Keratinocyte (primary cell): ENCODE results near the gene BMAL2. TPM values are rescaled to one million over a fixed set of nuclear protein-coding genes. Genes with fewer than 3 reads are reported as not detected.
A peak's percentile ranks its signal among the peaks of the same experiment; 100 is the strongest.

Experiments used
- DNase-seq: peaks from one replicate; pipeline ENCODE4 v3.0.0-alpha.2; 2011; ENCODE audit warnings: low read depth, missing footprints, low spot score
- FAIRE-seq: peaks from 2 replicates; lab custom pipeline; 2011; peaks lifted over from hg19 to GRCh38; lab: Jason Lieb, UNC
- H2AFZ ChIP-seq: 2 replicates; pipeline ENCODE4 v1.6.0; 2012; ENCODE audit warnings: low read length, control low read depth, inconsistent platforms; ENCODE audit not compliant: control insufficient read depth
- H3K27ac ChIP-seq: 2 replicates; pipeline ENCODE4 v1.5.1; 2011; ENCODE audit warnings: low read length; ENCODE audit not compliant: control insufficient read depth, insufficient read depth
- H3K27me3 ChIP-seq: 3 replicates; pipeline ENCODE4 v1.6.0; 2011; ENCODE audit warnings: low read length; ENCODE audit not compliant: control insufficient read depth, insufficient read depth; ENCODE audit errors: extremely low read depth
- H3K36me3 ChIP-seq, 2 experiments: 2 replicates in 1 of 2; 3 replicates in 1 of 2; pipeline ENCODE4 v1.5.1; 2011; ENCODE audit warnings: low read length in 2 of 2, mild to moderate bottlenecking in 1 of 2; ENCODE audit not compliant: control insufficient read depth in 2 of 2, insufficient read depth in 2 of 2; ENCODE audit errors: extremely low read depth in 1 of 2
- H3K4me1 ChIP-seq: 3 replicates; pipeline ENCODE4 v1.5.1; 2011; ENCODE audit warnings: low read length; ENCODE audit not compliant: control insufficient read depth, insufficient read depth; ENCODE audit errors: extremely low read depth
- H3K4me2 ChIP-seq: 3 replicates; pipeline ENCODE4 v1.6.0; 2011; ENCODE audit warnings: low read depth, low read length; ENCODE audit not compliant: control insufficient read depth, insufficient read depth; ENCODE audit errors: extremely low read depth
- H3K4me3 ChIP-seq, 3 experiments: fragments of 200-600 bp in 1 of 3; sonication (generic) in 1 of 3; 2 replicates in 2 of 3; 3 replicates in 1 of 3; pipeline ENCODE4 v1.5.1; 2011 to 2016; ENCODE audit warnings: low read length in 3 of 3, mild to moderate bottlenecking in 3 of 3, control low read depth in 2 of 3, inconsistent platforms in 1 of 3, low read depth in 1 of 3, mixed read lengths in 1 of 3, mixed run types in 1 of 3, moderate library complexity in 1 of 3; ENCODE audit not compliant: control insufficient read depth in 2 of 3, insufficient read depth in 2 of 3; ENCODE audit errors: extremely low read depth in 1 of 3
- H3K79me2 ChIP-seq: 2 replicates; pipeline ENCODE4 v1.6.0; 2012; ENCODE audit warnings: low read length; ENCODE audit not compliant: control insufficient read depth, insufficient read depth
- H3K9ac ChIP-seq: 3 replicates; pipeline ENCODE4 v1.6.0; 2011; ENCODE audit warnings: low read length; ENCODE audit not compliant: control insufficient read depth, insufficient read depth; ENCODE audit errors: extremely low read depth
- H3K9me1 ChIP-seq: 3 replicates; pipeline ENCODE4 v1.6.0; 2011; ENCODE audit warnings: low read length; ENCODE audit not compliant: control insufficient read depth, insufficient read depth; ENCODE audit errors: extremely low read depth
- H3K9me3 ChIP-seq: 2 replicates; pipeline ENCODE4 v1.5.1; 2012; ENCODE audit warnings: low read depth, low read length; ENCODE audit not compliant: control insufficient read depth
- H4K20me1 ChIP-seq: 3 replicates; pipeline ENCODE4 v1.6.0; 2011; ENCODE audit warnings: low read length; ENCODE audit not compliant: control insufficient read depth, insufficient read depth; ENCODE audit errors: extremely low read depth
- EZH2 ChIP-seq: IDR thresholded peaks from one replicate; pipeline ENCODE4 v1.6.1; 2012; ENCODE audit warnings: inconsistent platforms, mild to moderate bottlenecking, low read length, moderate library complexity
- dilution Hi-C: fragments of 300-500 bp; cut with MboI; formaldehyde crosslinking; loops from one replicate; pipeline ENCODE4 v1.7.0; 2020; ENCODE audit warnings: low sequenced_read_pairs; ENCODE audit not compliant: extremely low pct_ligation_motif_present
- polyA plus RNA-seq, 5 experiments: library from polyadenylated mRNA; depleted of rRNA in 3 of 5; stranded (reverse) in 3 of 5; stranded (forward) in 1 of 5; unstranded in 1 of 5; fragments of >200 nt; gene quantifications; 1 replicate in 1 of 5; 2 replicates in 3 of 5; 3 replicates in 1 of 5; pipeline versions ENCODE4 v1.2.1 to v1.2.3, GENCODE V29; 2011 to 2012; ENCODE audit warnings: missing spikeins in 2 of 5, low read depth in 1 of 5, low replicate concordance in 1 of 5
- TF ChIP-seq, protein P1 (sequence below), 3 experiments: IDR thresholded peaks in 1 of 3; conservative IDR thresholded peaks in 1 of 3; optimal IDR thresholded peaks in 1 of 3; 2 replicates in 2 of 3; 3 replicates in 1 of 3; pipeline versions ENCODE3 to v1.5.1; 2011; ENCODE audit warnings: low read length in 3 of 3, mild to moderate bottlenecking in 3 of 3, moderate library complexity in 2 of 3, control low read depth in 1 of 3, inconsistent platforms in 1 of 3; ENCODE audit not compliant: insufficient read depth in 2 of 3; ENCODE audit errors: extremely low read depth in 1 of 3

The BMAL2 gene
- polyA plus RNA-seq, 1 donor (not counting 4 experiments of a cell fraction or from before 2014, with no cell fraction given): 33.6 TPM

- Histone ChIP-seq H3K79me2 (peaks cover 27% of the 10 kb centered on the region), H3K4me2 (peak overlapping the region; percentile 86), H3K36me3 (peaks cover 0 to 4% of the 10 kb centered on the region in 2 experiments), H3K4me3 (peak overlapping the region in 2 of 3 experiments; percentile 29 to 44), H3K9me1 (no peaks in the 10 kb centered on the region), H3K27me3 (no peaks in the 10 kb centered on the region), H2AFZ (peak overlapping the region; percentile 50), H3K27ac (peak overlapping the region; percentile 97), H3K4me1 (peaks cover 39% of the 10 kb centered on the region), H3K9ac (peak overlapping the region; percentile 91), H4K20me1 (no peaks in the 10 kb centered on the region), H3K9me3 (no peaks in the 10 kb centered on the region)
- FAIRE-seq: peak; percentile 9
- dilution Hi-C loops: no loop called here
- DNase-seq: no peak
- TF ChIP-seq, protein P1, sequence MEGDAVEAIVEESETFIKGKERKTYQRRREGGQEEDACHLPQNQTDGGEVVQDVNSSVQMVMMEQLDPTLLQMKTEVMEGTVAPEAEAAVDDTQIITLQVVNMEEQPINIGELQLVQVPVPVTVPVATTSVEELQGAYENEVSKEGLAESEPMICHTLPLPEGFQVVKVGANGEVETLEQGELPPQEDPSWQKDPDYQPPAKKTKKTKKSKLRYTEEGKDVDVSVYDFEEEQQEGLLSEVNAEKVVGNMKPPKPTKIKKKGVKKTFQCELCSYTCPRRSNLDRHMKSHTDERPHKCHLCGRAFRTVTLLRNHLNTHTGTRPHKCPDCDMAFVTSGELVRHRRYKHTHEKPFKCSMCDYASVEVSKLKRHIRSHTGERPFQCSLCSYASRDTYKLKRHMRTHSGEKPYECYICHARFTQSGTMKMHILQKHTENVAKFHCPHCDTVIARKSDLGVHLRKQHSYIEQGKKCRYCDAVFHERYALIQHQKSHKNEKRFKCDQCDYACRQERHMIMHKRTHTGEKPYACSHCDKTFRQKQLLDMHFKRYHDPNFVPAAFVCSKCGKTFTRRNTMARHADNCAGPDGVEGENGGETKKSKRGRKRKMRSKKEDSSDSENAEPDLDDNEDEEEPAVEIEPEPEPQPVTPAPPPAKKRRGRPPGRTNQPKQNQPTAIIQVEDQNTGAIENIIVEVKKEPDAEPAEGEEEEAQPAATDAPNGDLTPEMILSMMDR (optimal IDR thresholded peaks at IDR 0.05 in 1 of 3, IDR thresholded peaks at IDR 0.05 in 1 of 3, conservative IDR thresholded peaks at IDR 0.05 in 1 of 3; ENCODE audit: extremely low read depth in 1 of 3, insufficient read depth in 2 of 3, low read length in 3 of 3): no peak
- TF ChIP-seq EZH2: no peak
Observed at GRCh38 chr12:27330846-27331245, 1.8 kb upstream of the BMAL2 start.

GRCh38 chr12:27331291-27331926 is 1.2 kb upstream of the BMAL2 start:
- peak overlapping the region in 2 of 3 experiments; percentile 75 to 87 for H3K4me3 ChIP-seq
- dilution Hi-C loops: no loop called here
- H3K36me3 ChIP-seq: peaks cover 0 to 4% of the 10 kb centered on the region in 2 experiments
- H3K9ac ChIP-seq: peak overlapping the region; percentile 91
- no peaks in the 10 kb centered on the region for H3K27me3 ChIP-seq
- H3K4me2 ChIP-seq: peak overlapping the region; percentile 86
- FAIRE-seq (peak; percentile 93), DNase-seq (peak; percentile 96)
- H3K27ac ChIP-seq: peak overlapping the region; percentile 97
- TF ChIP-seq, protein P1 (optimal IDR thresholded peaks at IDR 0.05 in 1 of 3, IDR thresholded peaks at IDR 0.05 in 1 of 3, conservative IDR thresholded peaks at IDR 0.05 in 1 of 3; ENCODE audit: extremely low read depth in 1 of 3, insufficient read depth in 2 of 3, low read length in 3 of 3): no peak
- no peak for TF ChIP-seq EZH2
- no peaks in the 10 kb centered on the region for H4K20me1 ChIP-seq
- H3K4me1 ChIP-seq: peaks cover 44% of the 10 kb centered on the region
- peak overlapping the region; percentile 8 for H2AFZ ChIP-seq
- H3K79me2 ChIP-seq: peaks cover 32% of the 10 kb centered on the region
- H3K9me1 ChIP-seq: no peaks in the 10 kb centered on the region
- H3K9me3 ChIP-seq: no peaks in the 10 kb centered on the region
